GM19193 (cell line): Measurements from ENCODE around the gene AHCTF1.

Experiments
- POLR2A ChIP-seq: IDR thresholded peaks from 4 replicates; pipeline ENCODE4 v1.6.1; 2011; ENCODE audit not compliant: insufficient read depth, insufficient read length; ENCODE audit errors: extremely low read depth

The AHCTF1 gene

DNA sequence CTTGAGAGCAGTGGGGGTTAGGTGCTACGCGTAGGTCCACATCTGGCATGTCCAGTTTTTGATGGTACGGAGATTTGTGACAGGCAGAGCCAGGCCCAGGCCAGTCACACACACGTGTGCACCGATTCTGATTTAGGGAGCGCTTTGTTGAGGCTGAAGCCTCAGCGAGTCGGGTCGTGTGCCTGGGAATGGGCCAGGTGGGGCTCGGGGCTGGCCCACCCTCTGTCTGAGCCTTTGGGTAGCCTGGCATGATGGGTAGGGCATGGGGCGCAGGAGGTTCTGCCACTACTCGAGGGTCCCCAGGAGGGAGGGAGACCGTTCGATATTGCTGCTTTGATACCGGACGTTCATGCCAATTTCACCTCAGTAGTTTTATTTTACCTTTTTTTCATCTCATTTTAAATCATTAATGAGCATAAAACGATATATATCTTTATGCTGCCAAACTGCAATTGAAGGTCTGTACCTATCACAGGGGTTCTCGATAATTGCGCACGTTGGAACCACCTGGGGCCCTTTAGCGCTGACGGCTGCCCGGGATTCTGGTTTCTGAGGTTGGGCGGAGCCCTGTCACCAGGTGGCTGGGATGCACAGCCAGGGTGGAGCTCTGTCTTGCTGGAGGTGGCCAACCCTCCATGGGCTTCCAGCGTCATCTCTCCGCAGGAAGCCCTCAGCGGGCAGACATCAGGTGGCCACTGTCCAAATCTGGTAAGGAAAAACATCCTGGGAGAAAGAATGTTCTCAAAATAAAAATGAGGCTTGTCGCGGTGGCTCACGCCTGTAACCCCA is 135.6 kb downstream of the AHCTF1 start:
- no peak for TF ChIP-seq POLR2A

DNA sequence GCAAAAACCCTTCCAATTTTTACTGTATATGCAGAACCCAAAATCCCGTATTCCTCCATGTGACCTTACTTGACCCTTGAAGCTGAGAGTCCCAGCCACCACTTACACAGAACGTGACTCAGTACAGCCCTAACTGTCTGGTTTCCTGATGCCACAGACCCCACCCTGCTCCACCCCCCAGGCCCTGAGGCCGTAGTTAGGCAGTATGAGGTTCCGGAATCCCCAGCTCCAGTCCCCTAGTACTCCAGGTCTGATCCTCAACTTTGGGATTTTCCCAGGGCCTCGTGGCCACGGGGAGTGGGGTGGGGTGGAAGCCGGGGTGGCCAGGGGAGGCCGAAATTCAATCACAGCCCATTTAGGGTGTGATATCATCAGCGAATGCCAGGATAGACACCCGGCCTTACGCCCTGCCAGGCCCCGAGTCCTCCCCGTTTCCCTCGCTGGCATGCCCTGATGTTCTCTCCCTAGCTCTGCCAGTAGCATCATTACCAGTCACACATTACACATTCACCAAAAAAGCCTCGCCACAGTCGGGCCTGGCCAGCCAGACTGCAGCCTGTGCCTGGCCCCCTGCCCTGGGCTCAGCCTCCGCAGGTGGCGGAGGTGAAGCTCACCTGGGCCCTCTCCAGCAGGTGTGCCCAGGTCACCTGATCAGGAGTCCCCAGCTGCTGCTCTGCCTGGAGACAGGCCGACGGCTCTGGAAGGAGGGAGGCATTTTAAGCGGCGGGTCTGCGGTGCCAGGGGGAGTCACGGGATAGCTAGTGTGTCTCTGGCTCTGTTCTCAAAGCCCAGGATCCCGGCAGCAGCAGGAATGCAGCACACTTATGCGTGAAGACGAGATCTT is 136.7 kb downstream of the AHCTF1 start:
- no peak for TF ChIP-seq POLR2A

DNA sequence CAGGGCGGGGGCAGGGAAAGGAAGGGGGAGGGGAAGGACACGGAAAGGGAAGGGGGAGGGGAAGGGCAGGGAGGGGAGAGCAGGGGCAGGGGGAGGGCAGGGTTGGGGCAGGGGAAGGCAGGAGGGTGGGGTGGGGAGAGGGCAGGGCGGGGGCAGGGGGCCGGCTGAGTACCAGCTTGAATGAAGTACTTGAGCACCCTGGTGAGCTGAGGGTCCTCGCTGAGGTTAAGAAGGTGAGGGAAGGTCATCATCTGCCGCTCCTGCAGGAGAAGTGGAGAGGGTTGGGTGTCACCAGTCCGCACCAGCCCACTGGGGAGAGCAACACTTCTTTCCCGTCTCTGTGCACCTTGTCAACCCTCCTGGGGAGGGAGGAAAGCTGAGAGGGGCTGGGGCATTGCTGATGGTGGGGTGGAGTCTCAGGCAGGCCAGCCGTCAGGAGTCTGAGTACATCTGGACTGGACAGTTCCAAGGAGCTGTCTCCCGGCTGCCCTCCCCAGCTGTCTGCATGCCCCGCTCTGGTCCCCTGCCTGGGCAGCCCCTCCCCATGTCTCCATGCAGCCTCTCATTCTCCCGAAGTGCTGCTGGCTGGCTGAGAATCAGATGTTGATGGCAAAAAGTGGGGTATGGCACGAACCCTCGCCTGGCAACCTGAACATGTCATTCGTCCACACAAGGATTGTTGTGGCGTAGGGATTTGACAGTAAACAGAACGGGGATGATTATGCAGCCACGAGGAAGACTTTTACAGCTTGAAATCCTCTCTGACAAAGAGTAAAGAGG is 137.5 kb downstream of the AHCTF1 start:
- no peak for TF ChIP-seq POLR2A

DNA sequence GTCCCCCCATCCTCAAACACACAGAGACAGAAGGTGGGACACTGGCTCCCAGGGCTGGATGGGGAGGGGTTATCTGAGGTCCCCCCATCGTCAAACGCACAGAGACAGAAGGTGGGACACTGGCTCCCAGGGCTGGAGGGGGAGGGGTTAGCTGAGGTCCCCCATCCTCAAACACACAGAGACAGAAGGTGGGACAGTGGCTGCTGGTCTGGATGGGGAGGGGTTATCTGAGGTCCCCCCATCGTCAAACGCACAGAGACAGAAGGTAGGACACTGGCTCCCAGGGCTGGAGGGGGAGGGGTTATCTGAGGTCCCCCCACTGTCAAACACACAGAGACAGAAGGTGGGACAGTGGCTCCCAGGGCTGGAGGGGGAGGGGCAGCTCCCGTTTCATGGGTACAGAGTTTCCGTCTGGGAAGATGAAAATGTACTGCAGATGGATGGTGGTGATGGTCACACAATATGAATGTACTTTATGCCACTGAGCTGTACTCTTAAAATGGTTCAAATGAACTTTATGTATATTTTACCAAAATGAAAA is 138.3 kb downstream of the AHCTF1 start:
- no peak for TF ChIP-seq POLR2A

DNA sequence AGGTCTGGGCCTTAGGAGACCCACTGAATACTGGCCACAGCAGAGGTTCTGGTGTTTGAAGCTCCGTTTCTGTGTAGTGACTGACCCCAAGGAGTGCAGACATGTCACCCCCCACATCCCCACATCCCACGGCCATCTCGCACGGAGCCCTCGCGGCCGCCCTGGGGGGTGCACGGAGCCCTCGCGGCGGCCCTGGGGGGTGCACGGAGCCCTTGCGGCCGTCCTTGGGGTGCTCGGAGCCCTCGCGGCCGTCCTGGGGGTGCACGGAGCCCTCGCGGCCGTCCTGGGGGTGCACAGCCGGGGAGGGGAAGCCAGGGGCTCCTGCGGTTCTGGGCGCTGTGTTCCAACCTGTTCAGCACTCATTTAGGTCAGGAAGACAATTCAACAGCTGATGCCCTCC is 139.1 kb downstream of the AHCTF1 start:
- TF ChIP-seq POLR2A, result no peak

DNA sequence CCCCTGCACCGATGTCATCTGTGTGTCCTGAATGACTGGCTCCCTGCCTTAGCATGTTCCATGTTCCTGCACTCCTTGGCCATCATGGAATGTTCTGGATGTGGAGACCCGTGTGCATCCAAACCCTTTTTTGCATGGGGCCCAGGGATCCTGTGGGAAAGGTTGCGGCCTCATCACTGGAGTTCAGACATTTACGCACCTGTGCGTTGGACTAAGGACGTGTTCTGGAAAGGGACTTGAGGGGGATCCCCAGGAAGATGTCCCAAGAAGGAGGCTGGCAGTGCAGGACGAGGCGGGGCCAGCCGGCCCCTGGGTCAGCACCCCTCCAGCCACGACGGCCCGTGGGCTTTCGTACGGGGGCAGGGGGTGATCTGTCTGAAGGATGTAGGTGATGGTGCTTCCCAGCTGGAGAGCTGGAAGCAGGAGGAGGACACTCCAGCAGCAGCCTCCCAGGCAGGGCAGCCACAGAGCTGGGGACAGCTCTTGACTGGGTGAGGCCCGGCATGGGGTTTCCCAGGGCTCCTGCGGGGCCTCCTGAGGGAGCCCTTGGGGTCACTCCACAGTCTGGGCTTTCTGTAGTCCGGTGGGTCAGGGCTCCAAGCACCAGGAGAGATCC is 140.3 kb downstream of the AHCTF1 start:
- no peak for TF ChIP-seq POLR2A

DNA sequence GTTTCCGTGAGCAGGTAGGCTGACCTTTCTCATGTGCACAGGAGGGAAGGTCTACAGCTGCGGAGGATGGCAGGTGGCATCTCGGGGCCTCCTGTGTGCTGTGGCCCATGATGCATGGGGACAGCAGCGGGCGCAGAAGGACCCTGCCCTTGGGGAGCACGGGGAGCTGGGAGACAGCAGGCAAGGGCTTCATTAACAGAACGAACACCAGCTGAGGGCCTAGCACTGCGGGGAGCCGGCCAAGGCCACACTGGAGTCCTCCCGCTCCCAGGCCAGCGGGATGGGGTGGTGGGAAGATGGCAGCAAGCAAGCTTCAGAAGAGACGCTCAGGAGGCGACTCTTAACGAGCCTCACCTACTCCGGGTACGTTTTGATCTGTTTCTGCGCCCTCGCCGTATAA is 140.9 kb downstream of the AHCTF1 start:
- TF ChIP-seq POLR2A, result no peak

DNA sequence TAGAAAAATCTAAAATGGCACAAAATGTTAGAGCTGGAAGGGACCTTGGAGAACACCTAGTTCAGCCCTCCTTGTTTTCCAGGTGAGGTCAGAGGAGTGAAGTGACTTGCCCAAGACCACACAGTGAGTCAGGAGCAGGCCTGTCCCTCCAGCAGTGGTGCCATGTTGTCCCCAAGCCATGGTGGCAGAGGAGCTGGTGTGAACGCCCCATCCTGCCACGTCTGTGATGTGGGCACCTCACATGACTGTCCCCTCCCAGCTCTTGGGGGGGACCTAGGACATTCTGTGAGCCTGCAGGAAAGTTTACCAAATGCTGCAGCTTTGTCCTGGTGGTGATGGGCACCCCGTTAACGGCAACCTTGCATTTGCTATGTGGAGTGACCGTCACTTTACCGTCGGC is 141.4 kb downstream of the AHCTF1 start:
- no peak for TF ChIP-seq POLR2A

DNA sequence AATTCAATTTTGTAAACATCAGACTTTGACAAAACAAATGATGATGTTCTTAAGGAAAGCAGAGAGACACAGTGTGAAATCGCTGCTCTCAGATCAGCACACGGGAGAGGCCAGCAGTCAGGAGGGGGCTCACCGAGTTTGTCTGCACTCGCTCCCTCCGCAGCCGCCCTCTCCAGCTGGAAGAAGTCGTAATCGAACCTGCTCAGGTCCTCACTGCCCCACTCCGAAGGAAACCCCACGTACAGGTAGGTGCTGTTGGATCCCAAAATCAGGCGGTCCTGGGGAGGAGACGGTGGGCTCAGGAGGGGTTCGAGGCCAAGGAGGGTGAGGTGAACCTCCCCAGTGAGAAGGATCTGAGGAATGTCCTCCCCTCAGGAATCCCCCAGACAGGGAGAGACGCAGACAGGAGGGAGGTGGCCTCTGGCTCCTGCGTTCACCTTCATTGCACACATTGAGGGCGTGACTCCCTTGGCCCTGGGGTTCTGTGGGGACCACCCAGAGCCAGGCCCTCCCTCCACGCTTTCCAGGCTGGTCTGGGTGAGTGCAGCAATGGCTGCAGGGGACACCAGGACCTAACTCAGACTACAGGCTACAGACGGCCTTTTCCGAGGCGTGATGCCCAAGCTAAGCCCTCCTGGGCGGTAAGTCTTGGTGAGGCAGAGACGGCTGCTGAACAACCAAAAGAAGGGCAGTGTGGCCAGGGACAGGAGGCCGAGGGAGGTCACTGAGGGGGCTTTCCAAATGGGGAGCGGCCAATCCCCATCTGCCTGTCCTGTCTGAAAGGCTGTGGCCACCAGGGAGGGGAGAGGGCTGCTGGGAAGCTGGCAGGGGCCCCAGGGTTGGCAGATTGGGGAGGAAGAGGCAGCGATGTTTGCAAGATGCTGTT is 142.1 kb downstream of the AHCTF1 start:
- no peak for TF ChIP-seq POLR2A
